AG04449 (cell line): ENCODE results near the gene VIPR2.

Source experiments
- CTCF ChIA-PET: fragments of 350-600 bp; formaldehyde crosslinking; extraction: SDS; loops from one replicate; lab custom pipeline; 2021; ENCODE audit warnings: antibody characterized with exemption; lab: Yijun Ruan, JAX
- POLR2A ChIA-PET: fragments of 400-600, 350-600 bp; formaldehyde crosslinking; extraction: SDS; loops from one replicate; lab custom pipeline; 2020; ENCODE audit warnings: antibody characterized with exemption, inconsistent platforms; lab: Yijun Ruan, JAX
- DNase-seq: peaks from one replicate; pipeline ENCODE4 v3.0.0-alpha.2; 2010; ENCODE audit warnings: low read depth, low spot score
- H3K4me3 ChIP-seq: 2 replicates; pipeline ENCODE4 v1.5.1; 2011; ENCODE audit warnings: low read depth, mild to moderate bottlenecking, control low read depth, low read length
- TF ChIP-seq, protein P1 (sequence below): IDR thresholded peaks from one replicate; pipeline ENCODE4 v1.5.1; 2011; ENCODE audit warnings: mild to moderate bottlenecking, moderate library complexity, low read length, control low read depth, inconsistent platforms; ENCODE audit not compliant: insufficient read depth; ENCODE audit errors: missing control alignments

VIPR2 gene

GRCh38 chr7:159108491-159108890, 36.2 kb downstream of the VIPR2 start:
- no peak overlapping the region for H3K4me3 ChIP-seq
- CTCF ChIA-PET = no interaction called here
- no peak for DNase-seq
- TF ChIP-seq, protein P1, sequence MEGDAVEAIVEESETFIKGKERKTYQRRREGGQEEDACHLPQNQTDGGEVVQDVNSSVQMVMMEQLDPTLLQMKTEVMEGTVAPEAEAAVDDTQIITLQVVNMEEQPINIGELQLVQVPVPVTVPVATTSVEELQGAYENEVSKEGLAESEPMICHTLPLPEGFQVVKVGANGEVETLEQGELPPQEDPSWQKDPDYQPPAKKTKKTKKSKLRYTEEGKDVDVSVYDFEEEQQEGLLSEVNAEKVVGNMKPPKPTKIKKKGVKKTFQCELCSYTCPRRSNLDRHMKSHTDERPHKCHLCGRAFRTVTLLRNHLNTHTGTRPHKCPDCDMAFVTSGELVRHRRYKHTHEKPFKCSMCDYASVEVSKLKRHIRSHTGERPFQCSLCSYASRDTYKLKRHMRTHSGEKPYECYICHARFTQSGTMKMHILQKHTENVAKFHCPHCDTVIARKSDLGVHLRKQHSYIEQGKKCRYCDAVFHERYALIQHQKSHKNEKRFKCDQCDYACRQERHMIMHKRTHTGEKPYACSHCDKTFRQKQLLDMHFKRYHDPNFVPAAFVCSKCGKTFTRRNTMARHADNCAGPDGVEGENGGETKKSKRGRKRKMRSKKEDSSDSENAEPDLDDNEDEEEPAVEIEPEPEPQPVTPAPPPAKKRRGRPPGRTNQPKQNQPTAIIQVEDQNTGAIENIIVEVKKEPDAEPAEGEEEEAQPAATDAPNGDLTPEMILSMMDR = no peak
- POLR2A ChIA-PET = no interaction called here

DNA sequence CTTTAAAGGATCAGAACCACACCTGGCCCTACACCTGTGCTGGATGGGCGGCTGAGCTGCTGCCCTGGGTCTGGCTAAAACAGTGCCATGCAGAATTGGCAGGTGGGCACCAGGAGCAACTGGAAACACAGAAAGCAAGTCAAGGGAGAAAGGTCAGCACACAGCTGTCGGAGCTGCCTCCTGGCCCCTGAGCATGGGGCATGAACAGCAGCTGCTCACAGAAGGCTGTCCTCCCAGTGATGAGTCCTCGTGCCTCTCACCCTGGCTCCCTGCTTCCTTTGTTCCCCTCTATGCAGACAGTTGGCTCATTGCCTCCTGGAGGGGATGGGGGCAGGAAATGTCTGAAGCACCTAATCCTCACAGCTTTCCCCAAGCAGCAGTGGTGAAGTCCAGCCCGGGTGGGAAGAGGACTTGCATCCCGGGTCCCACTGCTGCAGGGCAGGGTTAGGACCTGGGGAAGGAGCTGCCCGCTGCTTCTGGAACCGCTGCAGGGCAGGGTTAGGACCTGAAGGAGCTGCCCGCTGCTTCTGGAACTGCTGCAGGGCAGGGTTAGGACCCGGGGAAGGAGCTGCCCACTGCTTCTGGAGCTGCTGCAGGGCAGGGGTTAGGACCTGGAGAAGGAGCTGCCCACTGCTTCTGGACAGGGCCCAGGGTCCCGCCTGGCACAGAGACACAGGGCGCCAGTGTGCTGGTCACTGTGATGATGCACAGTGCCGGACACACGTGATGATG, 37.3 kb downstream of the VIPR2 start:
- POLR2A ChIA-PET = no interaction called here
- no peak for DNase-seq
- no peak overlapping the region for H3K4me3 ChIP-seq
- TF ChIP-seq, protein P1 = no peak
- CTCF ChIA-PET = no interaction called here

GRCh38 chr7:159105832-159106811, 38.5 kb downstream of the VIPR2 start:
- H3K4me3 ChIP-seq = no peak overlapping the region
- ChIA-PET CTCF (no interaction called here), POLR2A (no interaction called here)
- TF ChIP-seq, protein P1 = no peak
- no peak for DNase-seq

DNA sequence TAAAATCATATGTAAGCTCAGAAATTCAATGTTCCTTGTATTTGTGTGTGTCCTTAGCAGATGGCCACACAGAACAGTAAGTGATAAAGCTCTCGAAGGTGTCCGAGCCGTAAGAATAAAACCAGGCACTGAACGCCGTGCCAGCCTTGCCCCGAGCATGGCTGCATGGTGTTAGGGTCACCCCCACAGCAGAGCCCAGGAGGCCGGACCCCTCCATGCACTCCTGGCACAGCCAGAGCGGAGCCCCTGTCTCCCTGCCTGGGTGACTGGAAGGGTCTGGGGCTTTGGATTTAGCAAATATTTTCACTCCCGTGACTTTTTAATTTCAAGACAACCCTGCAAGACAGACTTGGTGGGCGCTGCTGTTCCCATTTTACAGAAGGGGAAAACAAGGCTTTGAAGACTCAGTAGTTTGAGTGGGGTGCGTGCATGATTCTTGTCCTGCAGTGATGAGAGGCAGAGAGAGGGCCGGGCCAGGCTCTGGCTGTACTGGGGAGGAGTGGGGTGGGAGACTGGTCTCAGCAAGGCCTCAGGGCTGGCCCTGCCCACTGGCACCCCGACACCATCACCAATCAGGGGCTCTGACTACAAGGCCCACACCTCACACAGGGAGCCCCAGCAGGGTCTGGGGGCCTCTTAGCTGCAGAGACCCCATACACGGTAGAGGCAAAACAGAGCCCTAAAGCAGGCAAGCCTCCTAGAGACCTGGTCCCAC, 39.4 kb downstream of the VIPR2 start:
- ChIA-PET POLR2A (no interaction called here), CTCF (no interaction called here)
- H3K4me3 ChIP-seq = no peak overlapping the region
- DNase-seq = no peak
- TF ChIP-seq, protein P1 = no peak

- TF ChIP-seq, protein P1 = no peak
- no peak overlapping the region for H3K4me3 ChIP-seq
- CTCF ChIA-PET = no interaction called here
- no peak for DNase-seq
- POLR2A ChIA-PET = no interaction called here
These were observed 40.3 kb downstream of the VIPR2 start for GRCh38 chr7:159104188-159104920.
